NB4 (cell line): Measurements from ENCODE around the gene IL22RA2.

Experiments used
- CTCF ChIP-seq: IDR thresholded peaks from one replicate; pipeline ENCODE4 v1.5.1; 2012; ENCODE audit warnings: low read depth, low read length
- POLR2A ChIP-seq: IDR thresholded peaks from 2 replicates; pipeline ENCODE4 v1.6.1; 2011; ENCODE audit warnings: mild to moderate bottlenecking; ENCODE audit not compliant: insufficient read length; ENCODE audit errors: extremely low read depth

GRCh38 chr6:137167702-137168377 is 5.6 kb downstream of the IL22RA2 start:
- no peak for TF ChIP-seq POLR2A
- TF ChIP-seq CTCF = no peak
